GM13977 (cell line): Measurements from ENCODE around the gene CPNE4.
"Not testable (repeated sequence)": the region's sequence is repeated elsewhere in the genome, so short reads cannot be mapped to it uniquely, and the experiment has no call there.

Source experiments
- DNase-seq: peaks from one replicate; pipeline ENCODE4 v3.0.0; 2012; ENCODE audit warnings: low spot score
- CTCF ChIP-seq: IDR thresholded peaks from 2 replicates; pipeline ENCODE4 v1.5.1; 2012; ENCODE audit warnings: mild to moderate bottlenecking, control low read depth; ENCODE audit not compliant: insufficient read depth; ENCODE audit errors: extremely low read depth, missing control alignments
- in situ Hi-C: fragments of 300-500 bp; cut with MboI; formaldehyde crosslinking; loops from one replicate; pipeline ENCODE4 v1.12.0; 2022; ENCODE audit warnings: low sequenced_read_pairs, low pct_unique_long_range_greater_than_20kb, mixed read lengths, inconsistent platforms; ENCODE audit not compliant: unreplicated experiment

CPNE4 gene

GRCh38 chr3:131976448-131976847 lies 58.4 kb downstream of the CPNE4 start:
- TF ChIP-seq CTCF: no peak
- in situ Hi-C loops: no loop called here
- DNase-seq: no peak

- in situ Hi-C loops: no loop called here
- no peak for DNase-seq
- TF ChIP-seq CTCF: no peak
Measured at GRCh38 chr3:131975047-131975446, 59.8 kb downstream of the CPNE4 start.

- no peak for DNase-seq
- TF ChIP-seq CTCF: no peak
- in situ Hi-C loops: no loop called here
Measured at GRCh38 chr3:131973731-131974130, 61.1 kb downstream of the CPNE4 start.

GRCh38 chr3:131972550-131972949 lies 62.3 kb downstream of the CPNE4 start:
- DNase-seq: no peak
- in situ Hi-C loops: no loop called here
- no peak for TF ChIP-seq CTCF

GRCh38 chr3:131972091-131972490 lies 62.7 kb downstream of the CPNE4 start:
- DNase-seq: no peak
- in situ Hi-C loops: no loop called here
- no peak for TF ChIP-seq CTCF

- DNase-seq, in situ Hi-C loops: not testable (repeated sequence)
Measured at GRCh38 chr3:131963442-131963841, 71.4 kb downstream of the CPNE4 start.

GRCh38 chr3:131962982-131963381 lies 71.8 kb downstream of the CPNE4 start:
- no peak for DNase-seq
- in situ Hi-C loops: no loop called here
- TF ChIP-seq CTCF: no peak
